Lung (tissue), 12 donors: Measurements from ENCODE around the gene AGAP1. TPM values are rescaled to one million over a fixed set of nuclear protein-coding genes. Genes with fewer than 3 reads are reported as not detected.

Experiments
- ATAC-seq: fragments of 200-7000 bp; cut with Tn5 transposase; one replicate; pipeline ENCODE4 v1.9.1; 2020; ENCODE audit warnings: moderate number of reproducible peaks; ENCODE audit not compliant: insufficient read depth, low FRiP score
- DNase-seq, 3 donors: peaks; one replicate each; pipeline ENCODE4 v3.0.0-alpha.2; 2013 to 2017
- H3K27ac ChIP-seq, 2 donors: one replicate each; pipeline ENCODE4 v1.5.1; 2013; ENCODE audit warnings: mild to moderate bottlenecking in 2 of 2, moderate library complexity in 2 of 2, control low read depth in 1 of 2, inconsistent platforms in 1 of 2, low read depth in 1 of 2, low read length in 1 of 2
- H3K27me3 ChIP-seq, 3 donors: one replicate each; pipeline ENCODE4 v1.5.1; 2013; ENCODE audit warnings: low read length in 2 of 3; ENCODE audit not compliant: control insufficient read depth in 3 of 3, insufficient read depth in 3 of 3
- H3K36me3 ChIP-seq, 4 donors: one replicate each; pipeline ENCODE4 v1.5.1; 2013; ENCODE audit warnings: low read length in 4 of 4, mild to moderate bottlenecking in 1 of 4, moderate library complexity in 1 of 4; ENCODE audit not compliant: control insufficient read depth in 4 of 4, insufficient read depth in 4 of 4
- H3K4me1 ChIP-seq, 5 donors: one replicate each; pipeline ENCODE4 v1.5.1; 2013; ENCODE audit warnings: low read length in 5 of 5, mild to moderate bottlenecking in 2 of 5, moderate library complexity in 1 of 5; ENCODE audit not compliant: control insufficient read depth in 5 of 5, insufficient read depth in 5 of 5
- H3K4me3 ChIP-seq: one replicate; pipeline ENCODE4 v1.5.1; 2013; ENCODE audit warnings: mild to moderate bottlenecking, control low read depth, moderate library complexity
- H3K9ac ChIP-seq, 2 donors: one replicate each; pipeline ENCODE4 v1.5.1; 2013; ENCODE audit warnings: low read length in 2 of 2, control low read depth in 1 of 2; ENCODE audit not compliant: insufficient read depth in 1 of 2
- H3K9me3 ChIP-seq, 4 donors: one replicate each; pipeline ENCODE4 v1.5.1; 2013; ENCODE audit warnings: low read length in 3 of 4, mild to moderate bottlenecking in 1 of 4, moderate library complexity in 1 of 4; ENCODE audit not compliant: control insufficient read depth in 4 of 4, insufficient read depth in 3 of 4
- WGBS, 2 donors: extraction: QIAGEN DNeasy Blood & Tissue Kit; methylation state at CpG; one replicate each; pipeline ENCODE4 v1.1.7; 2013; 5-methylcytosine and 5-hydroxymethylcytosine counted together
- polyA plus RNA-seq, 2 donors: library from polyadenylated mRNA; stranded (reverse); fragments of 200-250 nt; gene quantifications; one replicate each; pipeline ENCODE4 v1.2.1, GENCODE V29; 2013
- total RNA-seq, 2 donors: library from RNA; depleted of rRNA in 1 of 2; stranded (reverse); fragments of >200 nt in 1 of 2; gene quantifications; one replicate each; pipeline ENCODE4 v1.2.1, GENCODE V29; 2014 to 2021
- TF ChIP-seq, protein P1 (sequence below): IDR thresholded peaks from 2 replicates; pipeline ENCODE4 v1.5.1; 2012; ENCODE audit warnings: mild to moderate bottlenecking; ENCODE audit errors: control extremely low read depth, extremely low read depth
- donor health status: control.
- donor health status: control.
- donor health status: Bipolar disorder and iron deficiency.
- donor health status: healthy.
- donor health status: DM: yes; HTN: yes; CAD: no.

AGAP1 gene
- total and polyA plus RNA-seq, 4 donors, result 6.6 to 39.4 (median 20.2) TPM

DNA sequence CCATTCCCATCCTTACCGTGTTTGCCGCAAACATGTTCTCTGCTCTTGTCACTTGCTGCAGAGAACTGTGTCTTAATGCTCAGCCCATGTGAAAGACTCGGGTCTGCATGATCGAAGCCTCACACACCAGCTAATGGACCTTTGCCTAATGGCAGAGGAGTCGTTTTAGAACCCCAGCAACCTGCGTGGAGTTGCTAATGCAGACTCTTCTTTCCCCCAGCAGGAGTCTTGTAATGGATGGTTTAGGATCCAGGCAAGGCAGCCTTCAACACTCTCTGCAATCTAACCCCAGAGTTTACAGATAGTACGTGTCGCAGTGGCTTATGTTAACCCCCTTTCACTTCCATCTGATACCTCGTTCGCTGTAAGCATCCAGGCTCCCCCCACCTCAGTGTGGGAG, 316.4 kb downstream of the AGAP1 start:
- Histone ChIP-seq H3K27ac (no peak overlapping the region), H3K9ac (no peak overlapping the region), H3K4me1 (no peaks in the 10 kb centered on the region), H3K4me3 (no peak overlapping the region), H3K27me3 (no peaks in the 10 kb centered on the region), H3K36me3 (peaks cover 0 to 16% (median 8%) of the 10 kb centered on the region in 4 donors), H3K9me3 (no peaks in the 10 kb centered on the region)
- DNase-seq (no peak), ATAC-seq (no peak)
- TF ChIP-seq, protein P1, sequence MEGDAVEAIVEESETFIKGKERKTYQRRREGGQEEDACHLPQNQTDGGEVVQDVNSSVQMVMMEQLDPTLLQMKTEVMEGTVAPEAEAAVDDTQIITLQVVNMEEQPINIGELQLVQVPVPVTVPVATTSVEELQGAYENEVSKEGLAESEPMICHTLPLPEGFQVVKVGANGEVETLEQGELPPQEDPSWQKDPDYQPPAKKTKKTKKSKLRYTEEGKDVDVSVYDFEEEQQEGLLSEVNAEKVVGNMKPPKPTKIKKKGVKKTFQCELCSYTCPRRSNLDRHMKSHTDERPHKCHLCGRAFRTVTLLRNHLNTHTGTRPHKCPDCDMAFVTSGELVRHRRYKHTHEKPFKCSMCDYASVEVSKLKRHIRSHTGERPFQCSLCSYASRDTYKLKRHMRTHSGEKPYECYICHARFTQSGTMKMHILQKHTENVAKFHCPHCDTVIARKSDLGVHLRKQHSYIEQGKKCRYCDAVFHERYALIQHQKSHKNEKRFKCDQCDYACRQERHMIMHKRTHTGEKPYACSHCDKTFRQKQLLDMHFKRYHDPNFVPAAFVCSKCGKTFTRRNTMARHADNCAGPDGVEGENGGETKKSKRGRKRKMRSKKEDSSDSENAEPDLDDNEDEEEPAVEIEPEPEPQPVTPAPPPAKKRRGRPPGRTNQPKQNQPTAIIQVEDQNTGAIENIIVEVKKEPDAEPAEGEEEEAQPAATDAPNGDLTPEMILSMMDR, result no peak
- WGBS, 2 donors, result 83 to 86% methylated on average over 10 of the region's 10 CpGs

DNA sequence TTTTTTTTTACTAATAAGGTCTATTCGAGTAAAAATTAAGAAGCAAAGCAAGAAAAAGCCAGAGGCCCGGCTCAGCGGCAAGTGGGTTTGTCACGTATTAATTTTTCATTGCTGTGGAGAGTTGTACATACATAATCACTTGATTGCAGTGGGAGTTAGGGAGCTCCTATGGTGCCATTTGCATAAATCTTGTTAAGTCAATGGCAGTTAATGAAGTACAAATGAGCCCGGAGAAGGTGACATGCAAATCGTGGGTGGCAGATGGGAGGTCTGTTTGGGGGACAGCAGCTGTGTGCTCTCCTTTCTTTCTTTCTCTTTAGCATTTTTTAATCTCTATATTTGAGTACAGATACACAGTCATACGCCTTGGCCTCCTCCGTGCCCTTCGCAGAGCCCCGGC, 317.0 kb downstream of the AGAP1 start:
- no peak overlapping the region for H3K9ac ChIP-seq
- WGBS, 2 donors, result 89 to 90% methylated on average over 10 of the region's 10 CpGs
- peaks cover 0 to 17% (median 8%) of the 10 kb centered on the region in 4 donors for H3K36me3 ChIP-seq
- no peaks in the 10 kb centered on the region for H3K27me3 ChIP-seq
- TF ChIP-seq, protein P1, result no peak
- H3K27ac ChIP-seq, result no peak overlapping the region
- H3K4me3 ChIP-seq, result no peak overlapping the region
- ATAC-seq (no peak), DNase-seq (no peak)
- no peaks in the 10 kb centered on the region for H3K9me3 ChIP-seq
- H3K4me1 ChIP-seq, result no peaks in the 10 kb centered on the region

DNA sequence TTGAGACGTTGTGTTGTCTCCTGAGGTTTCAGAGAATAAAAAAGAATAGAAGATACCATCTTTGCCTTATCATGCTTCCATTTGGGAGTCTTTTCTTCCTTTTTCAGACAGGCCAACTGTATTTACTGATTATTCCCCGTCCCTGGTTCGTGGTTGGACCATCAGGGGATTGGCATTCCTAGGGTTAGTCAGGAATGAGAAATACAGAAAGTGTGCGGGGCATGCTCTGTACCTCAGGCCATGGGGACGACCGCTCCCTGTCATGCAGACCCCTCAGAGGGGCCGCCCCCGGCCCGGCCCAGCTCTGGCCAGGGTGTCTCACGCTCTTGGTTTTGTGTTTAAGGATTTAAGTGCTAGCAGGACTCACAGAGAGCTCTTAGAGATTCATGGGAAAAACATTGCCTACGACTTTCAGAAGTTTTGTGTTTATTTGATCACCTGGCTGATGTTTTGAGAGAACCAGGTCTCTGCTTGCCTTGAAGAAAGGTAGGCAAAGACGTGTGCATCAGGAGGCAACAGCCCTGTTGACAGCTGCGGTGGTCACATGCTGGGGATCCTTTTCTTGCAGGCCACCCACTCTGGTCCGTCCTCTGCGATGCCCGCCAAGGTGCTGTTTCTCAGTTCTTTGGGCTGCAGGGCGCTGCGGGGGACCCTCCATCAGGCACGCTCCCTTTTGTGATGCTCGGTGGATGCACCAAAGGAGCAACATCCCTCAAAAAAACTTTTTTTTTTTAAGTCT, 317.8 kb downstream of the AGAP1 start:
- Histone ChIP-seq H3K4me3 (no peak overlapping the region), H3K36me3 (peaks cover 0 to 17% (median 8%) of the 10 kb centered on the region in 4 donors), H3K9ac (no peak overlapping the region), H3K4me1 (no peaks in the 10 kb centered on the region), H3K27me3 (no peaks in the 10 kb centered on the region), H3K9me3 (no peaks in the 10 kb centered on the region), H3K27ac (no peak overlapping the region)
- ATAC-seq (no peak), DNase-seq (no peak)
- TF ChIP-seq, protein P1, result no peak
- WGBS, 2 donors, result 93% methylated on average over 20 of the region's 20 CpGs
